HepG2 (cell line): ENCODE measurements around the gene KRTAP1-1. TPM values are rescaled to one million over a fixed set of nuclear protein-coding genes. Genes with fewer than 3 reads are reported as not detected.

Experiments used
- ATAC-seq: fragments of 200-7000 bp; cut with Tn5 transposase; 3 replicates; pipeline ENCODE4 v1.9.1; 2020; ENCODE audit warnings: mild to moderate bottlenecking, moderate library complexity
- BruUV-seq: library from RNA; stranded (reverse); fragments of 400-500 nt; replicated peaks from 2 replicates; lab custom pipeline; 2021; lab: Mats Ljungman, UMichigan
- CTCF ChIA-PET: fragments of 300-600 bp; formaldehyde crosslinking; extraction: SDS; loops from one replicate; lab custom pipeline; 2021; ENCODE audit warnings: low total read pairs, inconsistent platforms, low intra/inter-chr PET ratio; lab: Yijun Ruan, JAX
- POLR2A ChIA-PET: fragments of 350-600 bp; sonication (Branson Sonifier 250); formaldehyde crosslinking; loops from one replicate; lab custom pipeline; 2020; ENCODE audit warnings: antibody characterized with exemption, inconsistent platforms; lab: Yijun Ruan, JAX
- DNase-seq: peaks from one replicate; pipeline ENCODE4 v3.0.0-alpha.2; 2015; ENCODE audit warnings: low spot score
- FAIRE-seq: peaks from 3 replicates; lab custom pipeline; 2011; peaks lifted over from hg19 to GRCh38; lab: Jason Lieb, UNC
- H2AFZ ChIP-seq: one replicate; pipeline ENCODE4 v1.6.1; 2011; ENCODE audit warnings: low read length, inconsistent platforms
- H3K27ac ChIP-seq: fragments of 300-600 bp; 3 replicates; pipeline ENCODE4 v1.8.0; 2011; ENCODE audit warnings: mixed run types, mild to moderate bottlenecking, mixed read lengths, low read length, inconsistent platforms; ENCODE audit not compliant: insufficient read depth; ENCODE audit errors: extremely low read length
- H3K27me3 ChIP-seq, 2 experiments: fragments of 200-600 bp in 1 of 2; 2 replicates in 1 of 2; 3 replicates in 1 of 2; pipeline versions ENCODE4 v1.6.0 to v1.8.0; 2011; ENCODE audit warnings: low read length in 2 of 2, mild to moderate bottlenecking in 2 of 2, moderate library complexity in 2 of 2, inconsistent platforms in 1 of 2; ENCODE audit not compliant: insufficient read depth in 2 of 2, control insufficient read depth in 1 of 2
- H3K36me3 ChIP-seq, 2 experiments: fragments of 200-600 bp in 1 of 2; replicated peaks in 1 of 2; 2 replicates in 1 of 2; 3 replicates in 1 of 2; pipeline versions ENCODE4 v1.5.1 to v1.8.0; 2011; ENCODE audit warnings: low read length in 2 of 2, inconsistent platforms in 1 of 2; ENCODE audit not compliant: insufficient read depth in 2 of 2, control insufficient read depth in 1 of 2
- H3K4me1 ChIP-seq: 2 replicates; pipeline ENCODE4 v1.5.1; 2012; ENCODE audit warnings: low read length, inconsistent platforms; ENCODE audit not compliant: insufficient read depth
- H3K4me2 ChIP-seq: 2 replicates; pipeline ENCODE4 v1.6.0; 2011; ENCODE audit warnings: low read depth, low read length, inconsistent platforms
- H3K4me3 ChIP-seq, 3 experiments: fragments of 200-600 bp in 1 of 3; sonication (generic), shearing (Covaris generic) in 1 of 3; replicated peaks in 1 of 3; 2 replicates each; pipeline ENCODE4 v1.5.1; 2011 to 2016; ENCODE audit warnings: low read length in 3 of 3, inconsistent platforms in 2 of 3, low read depth in 2 of 3, mild to moderate bottlenecking in 2 of 3, control low read depth in 1 of 3, mixed read lengths in 1 of 3; ENCODE audit not compliant: insufficient read depth in 1 of 3
- H3K79me2 ChIP-seq: one replicate; pipeline ENCODE4 v1.6.1; 2011; ENCODE audit warnings: low read length, inconsistent platforms; ENCODE audit not compliant: insufficient read depth
- H3K9ac ChIP-seq: 2 replicates; pipeline ENCODE4 v1.6.0; 2011; ENCODE audit warnings: mild to moderate bottlenecking, low read depth, low read length, inconsistent platforms; ENCODE audit not compliant: insufficient read depth
- H3K9me3 ChIP-seq: 2 replicates; pipeline ENCODE4 v1.5.1; 2012; ENCODE audit warnings: mild to moderate bottlenecking, low read length
- H4K20me1 ChIP-seq: 2 replicates; pipeline ENCODE4 v1.6.0; 2011; ENCODE audit warnings: inconsistent platforms, mild to moderate bottlenecking, low read length, moderate library complexity; ENCODE audit not compliant: insufficient read depth
- FOXO1 ChIP-seq: sonication (generic); formaldehyde crosslinking; IDR thresholded peaks from 2 replicates; pipeline ENCODE4 v1.4.0; 2020; ENCODE audit warnings: missing genetic modification reagents
- NFYB ChIP-seq: sonication (generic); formaldehyde crosslinking; IDR thresholded peaks from 2 replicates; pipeline ENCODE4 v1.4.0; 2020; ENCODE audit warnings: missing genetic modification reagents
- POLR2AphosphoS5 ChIP-seq: IDR thresholded peaks from 2 replicates; pipeline ENCODE4 v1.6.1; 2012; ENCODE audit warnings: low read depth, low read length
- RARA ChIP-seq: IDR thresholded peaks from 2 replicates; pipeline ENCODE4 v1.6.1; 2016; ENCODE audit warnings: missing genetic modification reagents, missing compliant biosample characterization
- RCOR2 ChIP-seq: IDR thresholded peaks from 2 replicates; pipeline ENCODE4 v1.6.1; 2016; ENCODE audit warnings: missing biosample characterization, missing genetic modification reagents
- SMARCC2 ChIP-seq: fragments of 450-650 bp; IDR thresholded peaks from 2 replicates; pipeline ENCODE4 v1.6.1; 2017; ENCODE audit warnings: antibody characterized with exemption, mild to moderate bottlenecking
- ZBTB1 ChIP-seq: sonication (generic); formaldehyde crosslinking; IDR thresholded peaks from 2 replicates; pipeline ENCODE4 v1.4.0; 2020; ENCODE audit warnings: missing genetic modification reagents, borderline replicate concordance
- ZNF234 ChIP-seq: sonication (generic); formaldehyde crosslinking; conservative IDR thresholded peaks from 2 replicates; pipeline ENCODE4 v1.5.1; 2020; ENCODE audit warnings: mild to moderate bottlenecking, missing genetic modification reagents
- ZNF235 ChIP-seq: sonication (generic); formaldehyde crosslinking; IDR thresholded peaks from 2 replicates; pipeline ENCODE4 v1.8.1; 2023; ENCODE audit warnings: mild to moderate bottlenecking, missing genetic modification reagents, borderline replicate concordance
- ZNF883 ChIP-seq: sonication (generic); formaldehyde crosslinking; IDR thresholded peaks from 2 replicates; pipeline ENCODE4 v1.5.1; 2020; ENCODE audit warnings: mild to moderate bottlenecking, missing genetic modification reagents; ENCODE audit errors: not compliant biosample characterization
- WGBS: methylation state at CpG from one replicate; pipeline ENCODE4 v1.1.6; 2017; ENCODE audit warnings: low lambda C conversion rate; 5-methylcytosine and 5-hydroxymethylcytosine counted together
- in situ Hi-C: cut with HindIII; loops from 2 replicates; pipeline ENCODE4 v1.10.0; 2017; ENCODE audit warnings: low pct_unique_long_range_greater_than_20kb; ENCODE audit not compliant: extremely low pct_ligation_motif_present
- intact Hi-C: fragments of 100-400 bp; cut with micrococcal nuclease; formaldehyde crosslinking; loops from one replicate; pipeline ENCODE4 v1.10.0; 2022; ENCODE audit not compliant: unreplicated experiment
- polyA plus RNA-seq, 8 experiments: library from polyadenylated mRNA; depleted of rRNA in 3 of 8; stranded (reverse) in 7 of 8; unstranded in 1 of 8; fragments of >200 nt; fragmentation: Illumina TruSeq in 4 of 8; extraction: Trizol in 4 of 8; gene quantifications; 2 replicates each; pipeline versions ENCODE4 v1.2.1 to v1.2.3, GENCODE V29; 2011 to 2016; ENCODE audit warnings: low read depth in 4 of 8, missing spikeins in 1 of 8, mixed read lengths in 1 of 8; ENCODE audit not compliant: insufficient read depth in 1 of 8
- total RNA-seq, 5 experiments: library from RNA; depleted of rRNA; stranded (reverse); fragments of >200 nt; fragmentation: Illumina TruSeq; extraction: Trizol; gene quantifications; 2 replicates each; pipeline ENCODE4 v1.2.3, GENCODE V29; 2016; ENCODE audit warnings: low read depth in 1 of 5
- TF ChIP-seq, protein P1 (sequence below): sonication (generic); formaldehyde crosslinking; IDR thresholded peaks from 2 replicates; pipeline ENCODE4 v1.5.1; 2020; ENCODE audit warnings: mild to moderate bottlenecking, moderate library complexity, missing genetic modification reagents
- TF ChIP-seq, protein P2 (sequence below): sonication (generic); formaldehyde crosslinking; IDR thresholded peaks from 2 replicates; pipeline ENCODE4 v1.5.0; 2020; ENCODE audit warnings: mild to moderate bottlenecking, missing genetic modification reagents
- TF ChIP-seq, protein P3 (sequence below): IDR thresholded peaks from 2 replicates; pipeline ENCODE4 v1.6.1; 2016; ENCODE audit warnings: low read depth
- TF ChIP-seq, protein P4 (sequence below): sonication (generic); formaldehyde crosslinking; IDR thresholded peaks from 2 replicates; pipeline ENCODE4 v1.5.0; 2020; ENCODE audit warnings: missing genetic modification reagents

The KRTAP1-1 gene
- total and polyA plus RNA-seq, 2 of the 13 experiments (the other 11 are each of a cell fraction or from before 2014, with no cell fraction given): not detected

DNA sequence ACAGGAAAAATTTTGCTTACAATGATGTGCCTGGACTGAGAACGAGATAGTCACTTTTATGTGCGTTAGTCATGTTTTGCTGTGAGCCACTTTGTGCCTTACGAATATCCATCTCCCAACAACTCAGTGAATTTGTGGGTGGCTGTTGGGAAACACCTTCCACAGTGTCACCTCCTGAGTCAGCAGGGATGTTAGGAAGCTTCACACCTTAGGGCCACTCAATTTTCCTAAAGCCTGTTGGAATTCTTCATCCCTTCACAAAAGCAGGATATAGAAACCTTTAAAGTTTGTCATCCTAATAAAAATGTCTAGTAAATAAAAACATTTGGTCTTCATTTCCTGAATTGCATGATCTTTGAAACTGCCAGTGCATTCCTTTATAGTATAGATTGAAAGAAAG, 28.1 kb downstream of the KRTAP1-1 start:
- Histone ChIP-seq H3K36me3 (no peaks in the 10 kb centered on the region), H2AFZ (no peak overlapping the region)
- no TSS peak for BruUV-seq
- no peak for TF ChIP-seq ZNF883
- no peak for TF ChIP-seq POLR2AphosphoS5
- no peak for TF ChIP-seq FOXO1 (CRISPR knock-in tag)
- TF ChIP-seq, protein P1, sequence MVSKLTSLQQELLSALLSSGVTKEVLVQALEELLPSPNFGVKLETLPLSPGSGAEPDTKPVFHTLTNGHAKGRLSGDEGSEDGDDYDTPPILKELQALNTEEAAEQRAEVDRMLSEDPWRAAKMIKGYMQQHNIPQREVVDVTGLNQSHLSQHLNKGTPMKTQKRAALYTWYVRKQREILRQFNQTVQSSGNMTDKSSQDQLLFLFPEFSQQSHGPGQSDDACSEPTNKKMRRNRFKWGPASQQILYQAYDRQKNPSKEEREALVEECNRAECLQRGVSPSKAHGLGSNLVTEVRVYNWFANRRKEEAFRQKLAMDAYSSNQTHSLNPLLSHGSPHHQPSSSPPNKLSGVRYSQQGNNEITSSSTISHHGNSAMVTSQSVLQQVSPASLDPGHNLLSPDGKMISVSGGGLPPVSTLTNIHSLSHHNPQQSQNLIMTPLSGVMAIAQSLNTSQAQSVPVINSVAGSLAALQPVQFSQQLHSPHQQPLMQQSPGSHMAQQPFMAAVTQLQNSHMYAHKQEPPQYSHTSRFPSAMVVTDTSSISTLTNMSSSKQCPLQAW (CRISPR knock-in tag): no peak
- TF ChIP-seq RCOR2: no peak
- no peak for TF ChIP-seq ZBTB1 (CRISPR knock-in tag)
- TF ChIP-seq, protein P2, sequence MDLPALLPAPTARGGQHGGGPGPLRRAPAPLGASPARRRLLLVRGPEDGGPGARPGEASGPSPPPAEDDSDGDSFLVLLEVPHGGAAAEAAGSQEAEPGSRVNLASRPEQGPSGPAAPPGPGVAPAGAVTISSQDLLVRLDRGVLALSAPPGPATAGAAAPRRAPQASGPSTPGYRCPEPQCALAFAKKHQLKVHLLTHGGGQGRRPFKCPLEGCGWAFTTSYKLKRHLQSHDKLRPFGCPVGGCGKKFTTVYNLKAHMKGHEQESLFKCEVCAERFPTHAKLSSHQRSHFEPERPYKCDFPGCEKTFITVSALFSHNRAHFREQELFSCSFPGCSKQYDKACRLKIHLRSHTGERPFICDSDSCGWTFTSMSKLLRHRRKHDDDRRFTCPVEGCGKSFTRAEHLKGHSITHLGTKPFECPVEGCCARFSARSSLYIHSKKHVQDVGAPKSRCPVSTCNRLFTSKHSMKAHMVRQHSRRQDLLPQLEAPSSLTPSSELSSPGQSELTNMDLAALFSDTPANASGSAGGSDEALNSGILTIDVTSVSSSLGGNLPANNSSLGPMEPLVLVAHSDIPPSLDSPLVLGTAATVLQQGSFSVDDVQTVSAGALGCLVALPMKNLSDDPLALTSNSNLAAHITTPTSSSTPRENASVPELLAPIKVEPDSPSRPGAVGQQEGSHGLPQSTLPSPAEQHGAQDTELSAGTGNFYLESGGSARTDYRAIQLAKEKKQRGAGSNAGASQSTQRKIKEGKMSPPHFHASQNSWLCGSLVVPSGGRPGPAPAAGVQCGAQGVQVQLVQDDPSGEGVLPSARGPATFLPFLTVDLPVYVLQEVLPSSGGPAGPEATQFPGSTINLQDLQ: no peak
- no peak for TF ChIP-seq NFYB
- TF ChIP-seq, protein P3, sequence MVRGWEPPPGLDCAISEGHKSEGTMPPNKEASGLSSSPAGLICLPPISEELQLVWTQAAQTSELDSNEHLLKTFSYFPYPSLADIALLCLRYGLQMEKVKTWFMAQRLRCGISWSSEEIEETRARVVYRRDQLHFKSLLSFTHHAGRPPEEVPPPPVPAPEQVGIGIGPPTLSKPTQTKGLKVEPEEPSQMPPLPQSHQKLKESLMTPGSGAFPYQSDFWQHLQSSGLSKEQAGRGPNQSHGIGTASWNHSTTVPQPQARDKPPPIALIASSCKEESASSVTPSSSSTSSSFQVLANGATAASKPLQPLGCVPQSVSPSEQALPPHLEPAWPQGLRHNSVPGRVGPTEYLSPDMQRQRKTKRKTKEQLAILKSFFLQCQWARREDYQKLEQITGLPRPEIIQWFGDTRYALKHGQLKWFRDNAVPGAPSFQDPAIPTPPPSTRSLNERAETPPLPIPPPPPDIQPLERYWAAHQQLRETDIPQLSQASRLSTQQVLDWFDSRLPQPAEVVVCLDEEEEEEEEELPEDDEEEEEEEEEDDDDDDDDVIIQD (CRISPR knock-in tag): no peak
- TF ChIP-seq ZNF234 (CRISPR knock-in tag): no peak
- TF ChIP-seq ZNF235 (CRISPR knock-in tag): no peak
- no peak for TF ChIP-seq RARA (CRISPR knock-in tag)
- TF ChIP-seq, protein P4, sequence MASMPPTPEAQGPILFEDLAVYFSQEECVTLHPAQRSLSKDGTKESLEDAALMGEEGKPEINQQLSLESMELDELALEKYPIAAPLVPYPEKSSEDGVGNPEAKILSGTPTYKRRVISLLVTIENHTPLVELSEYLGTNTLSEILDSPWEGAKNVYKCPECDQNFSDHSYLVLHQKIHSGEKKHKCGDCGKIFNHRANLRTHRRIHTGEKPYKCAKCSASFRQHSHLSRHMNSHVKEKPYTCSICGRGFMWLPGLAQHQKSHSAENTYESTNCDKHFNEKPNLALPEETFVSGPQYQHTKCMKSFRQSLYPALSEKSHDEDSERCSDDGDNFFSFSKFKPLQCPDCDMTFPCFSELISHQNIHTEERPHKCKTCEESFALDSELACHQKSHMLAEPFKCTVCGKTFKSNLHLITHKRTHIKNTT (CRISPR knock-in tag): no peak
- no peak for TF ChIP-seq SMARCC2
- TF ChIP-seq, all 625 proteins: peak for 0
- Histone ChIP-seq H3K79me2 (no peaks in the 10 kb centered on the region), H3K27me3 (no peaks in the 10 kb centered on the region), H3K4me3 (no peak overlapping the region), H3K4me2 (no peak overlapping the region), H3K27ac (no peak overlapping the region), H4K20me1 (no peaks in the 10 kb centered on the region), H3K9me3 (no peaks in the 10 kb centered on the region), H3K9ac (no peak overlapping the region), H3K4me1 (peaks cover 64% of the 10 kb centered on the region)
- WGBS: 98% methylated on average over 3 of the region's 3 CpGs
- intact Hi-C loops (no loop called here), in situ Hi-C loops (no loop called here)
- ChIA-PET POLR2A (interaction anchor here (1.0 kb wide), 1 partner anchor 459 kb away, joined by 3 read pairs; no protein-coding TSS in a partner anchor), CTCF (no interaction called here)
- FAIRE-seq (no peak), ATAC-seq (no peak), DNase-seq (no peak)
